CD4-positive, alpha-beta T cell treated with Interleukin-12 subunit alpha and Interleukin-12 subunit beta, for 1 hour (primary cell): Measurements from ENCODE around the gene C14orf119.

Experiments
- DNase-seq: peaks from one replicate; pipeline ENCODE4 v3.0.0-alpha.2; 2020

Gene C14orf119

DNA sequence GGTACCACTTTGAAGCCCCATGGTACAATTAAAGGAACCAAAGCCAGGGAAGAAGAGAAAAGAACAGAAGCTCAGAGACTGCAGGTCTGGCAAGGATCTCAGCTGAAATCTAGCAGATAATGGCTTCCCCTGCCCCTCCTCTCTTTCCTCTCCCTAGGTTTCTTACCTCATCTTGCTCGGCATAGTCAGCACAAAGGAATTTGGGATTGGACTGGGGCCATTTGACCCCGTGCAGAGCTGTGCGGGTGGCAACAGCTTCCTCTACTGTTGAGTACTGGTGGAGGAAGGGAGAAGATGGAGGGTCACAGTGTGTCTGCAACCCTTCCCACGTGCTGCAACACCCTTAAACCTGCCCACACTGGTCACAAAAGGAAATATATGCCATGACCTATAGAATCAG lies 33.3 kb upstream of the C14orf119 start:
- DNase-seq = no peak

DNA sequence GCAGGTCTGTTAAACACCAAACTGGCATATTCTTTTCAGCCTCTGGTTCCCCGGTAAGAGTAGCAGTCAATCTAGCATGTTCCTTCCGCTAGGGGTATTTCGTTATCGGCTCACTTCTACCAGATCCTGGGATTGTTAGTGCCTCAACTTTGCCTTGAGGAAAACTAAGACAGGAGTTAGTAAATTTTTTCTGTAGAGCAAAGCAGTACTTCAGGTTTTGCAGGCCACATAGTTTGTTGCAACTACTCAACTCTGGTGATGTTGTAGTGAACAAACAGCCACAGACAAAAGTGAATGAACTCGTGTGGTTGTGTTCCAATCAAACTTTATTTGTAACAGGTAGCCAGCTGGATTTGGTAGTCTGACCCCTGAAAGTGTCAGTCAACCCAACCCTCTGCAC lies 31.7 kb upstream of the C14orf119 start:
- no peak for DNase-seq

DNA sequence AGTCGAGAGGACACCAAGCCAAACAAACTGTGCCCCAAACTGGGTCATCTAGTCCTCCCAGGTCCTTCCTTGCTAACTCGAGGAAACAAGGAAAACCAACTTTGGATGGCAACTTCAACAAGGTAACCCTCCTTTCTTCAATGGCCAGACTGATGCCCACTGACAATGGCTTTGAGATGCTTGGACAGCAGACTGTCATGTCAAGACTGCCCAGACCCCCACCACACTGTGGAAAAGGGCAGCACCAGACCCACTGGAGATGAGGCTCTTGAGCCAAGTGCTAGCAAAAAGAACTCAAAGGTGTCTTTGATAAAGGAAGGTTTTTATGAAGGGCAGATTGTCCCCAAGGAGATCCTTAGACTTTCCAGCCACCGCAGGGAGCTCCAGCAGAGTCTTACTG lies 28.9 kb upstream of the C14orf119 start:
- no peak for DNase-seq

DNA sequence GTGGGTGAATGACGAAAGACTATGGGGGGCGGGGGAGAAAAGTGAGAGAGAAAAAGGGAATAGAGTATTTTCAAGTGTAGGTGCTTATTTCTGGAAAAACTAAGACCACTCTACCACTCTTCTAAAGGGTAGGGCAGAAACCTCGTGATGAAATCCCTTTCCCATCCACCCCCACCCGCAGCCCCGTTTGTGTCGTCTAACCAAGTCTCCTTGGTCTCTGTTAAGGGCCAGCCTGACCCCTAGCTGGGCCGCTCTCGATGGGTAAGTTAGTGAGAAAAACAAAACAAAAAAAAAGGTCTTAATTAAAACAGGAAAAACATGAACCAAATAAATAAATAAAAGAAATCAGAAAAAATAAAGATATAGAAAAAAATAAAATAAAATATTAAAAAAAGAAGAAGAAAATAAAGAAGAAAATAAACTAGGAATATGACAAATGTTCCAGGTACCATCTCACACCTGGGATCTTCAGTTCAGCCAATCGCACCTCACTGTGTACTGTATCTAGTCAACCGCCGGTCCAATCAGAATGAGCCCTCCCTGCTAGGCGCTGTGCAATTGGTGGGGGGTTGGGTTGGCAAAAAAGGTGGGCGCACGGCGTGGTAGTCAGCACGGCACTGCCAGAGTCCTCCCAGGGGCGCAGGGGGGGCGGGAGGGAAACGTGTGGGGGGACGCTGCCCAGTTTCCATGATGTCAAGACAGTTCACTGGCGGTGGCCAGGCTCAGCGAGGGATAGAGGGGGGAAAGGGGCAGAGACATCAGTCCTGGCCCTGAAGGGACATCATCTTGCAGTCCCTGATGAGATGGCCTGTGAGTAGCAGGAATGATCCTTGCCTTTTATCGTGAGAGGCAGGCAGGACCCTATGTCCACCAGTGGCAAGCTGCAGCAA lies 28.2 kb upstream of the C14orf119 start:
- no peak for DNase-seq

DNA sequence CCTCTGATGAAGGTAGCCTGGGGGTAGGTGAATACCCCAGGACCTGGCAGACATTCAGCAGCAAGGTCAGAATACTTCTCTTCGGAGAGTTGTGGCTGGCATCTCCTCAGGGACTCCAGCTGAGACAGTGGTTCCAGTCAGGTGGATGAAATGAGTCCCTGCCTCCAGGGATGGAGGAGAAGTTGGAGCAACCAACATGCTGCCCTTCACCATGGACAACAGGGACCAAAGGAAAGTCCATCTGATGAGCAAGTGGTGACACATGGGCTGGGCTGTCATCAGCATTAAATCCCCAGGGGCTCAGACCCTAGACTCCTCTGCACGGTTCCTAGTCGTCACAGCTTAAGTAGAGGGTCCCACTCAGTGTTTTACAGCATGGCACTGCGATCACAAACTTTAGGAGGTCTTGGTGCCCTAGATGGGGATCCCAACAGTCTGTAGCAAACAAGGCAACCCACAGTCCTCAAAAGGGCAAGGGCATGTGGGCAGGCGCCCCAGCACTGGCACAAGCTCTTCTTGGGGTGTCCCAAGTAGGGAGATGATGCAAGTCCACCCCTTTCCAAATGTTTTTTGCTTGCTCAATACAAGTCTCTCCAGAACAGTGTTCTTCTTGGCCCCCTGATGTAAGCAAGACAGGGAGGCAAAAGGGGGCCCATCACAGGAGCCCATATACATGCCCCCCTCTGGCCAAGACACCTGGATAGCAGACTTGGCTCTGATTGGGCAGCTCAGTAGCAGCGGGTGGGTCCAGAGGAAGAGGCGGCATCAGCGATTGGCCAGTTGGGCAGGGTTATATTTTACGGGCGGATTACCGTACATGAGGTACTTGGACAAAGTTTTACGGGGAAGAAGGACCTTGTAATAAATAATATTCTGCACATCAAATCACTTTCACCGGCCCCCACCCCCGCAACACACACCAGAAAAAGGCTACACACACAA lies 27.2 kb upstream of the C14orf119 start:
- DNase-seq = no peak

DNA sequence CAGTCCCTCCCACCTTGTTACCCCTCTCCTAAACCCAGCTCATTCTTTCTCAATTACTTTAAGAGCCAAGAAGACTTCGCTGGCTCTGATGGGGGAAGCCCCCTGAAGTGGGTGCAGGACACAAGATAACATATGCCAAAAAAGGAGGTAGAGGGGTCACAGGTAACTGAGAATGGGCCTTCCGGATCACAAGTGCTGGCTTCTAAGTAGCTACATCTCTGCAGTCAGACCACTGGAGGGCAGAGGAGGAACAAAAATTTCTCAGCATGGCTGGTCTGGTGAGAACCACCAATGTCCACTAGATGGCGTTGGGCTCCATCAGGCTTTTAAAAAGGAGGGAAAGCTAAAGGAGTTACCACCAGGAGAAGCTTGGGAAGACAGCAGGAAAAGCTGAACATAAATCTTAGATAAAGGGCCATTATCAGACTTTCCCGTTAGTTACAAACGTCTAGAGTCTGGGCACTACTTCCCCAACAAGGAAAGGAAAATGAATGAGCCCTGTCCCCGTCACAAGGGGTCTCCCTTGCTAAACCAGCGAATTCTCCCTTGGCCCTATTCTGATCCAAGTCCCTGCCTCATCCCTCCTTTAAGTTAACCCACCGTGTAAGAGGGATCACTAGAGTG lies 26.4 kb upstream of the C14orf119 start:
- peak; percentile 84 for DNase-seq

DNA sequence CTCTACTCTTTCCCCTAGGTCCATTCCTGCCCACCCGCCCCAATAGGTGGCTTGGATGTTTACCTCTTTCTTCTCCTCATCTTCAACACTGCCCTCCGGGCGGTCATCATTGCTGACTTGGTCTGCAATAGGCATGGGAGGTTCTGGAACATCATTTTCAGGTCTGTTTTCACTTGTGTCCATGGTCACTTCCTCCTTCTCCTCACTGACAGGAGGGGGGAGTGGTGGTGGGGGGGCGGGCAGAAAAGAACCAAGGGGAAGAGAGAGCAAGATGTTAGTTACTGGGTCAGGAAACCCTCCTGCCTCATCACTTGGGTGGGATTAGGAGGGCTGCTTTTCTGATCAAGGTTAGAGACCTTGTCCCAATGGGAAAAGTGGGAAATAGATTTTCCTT lies 25.9 kb upstream of the C14orf119 start:
- DNase-seq = no peak

DNA sequence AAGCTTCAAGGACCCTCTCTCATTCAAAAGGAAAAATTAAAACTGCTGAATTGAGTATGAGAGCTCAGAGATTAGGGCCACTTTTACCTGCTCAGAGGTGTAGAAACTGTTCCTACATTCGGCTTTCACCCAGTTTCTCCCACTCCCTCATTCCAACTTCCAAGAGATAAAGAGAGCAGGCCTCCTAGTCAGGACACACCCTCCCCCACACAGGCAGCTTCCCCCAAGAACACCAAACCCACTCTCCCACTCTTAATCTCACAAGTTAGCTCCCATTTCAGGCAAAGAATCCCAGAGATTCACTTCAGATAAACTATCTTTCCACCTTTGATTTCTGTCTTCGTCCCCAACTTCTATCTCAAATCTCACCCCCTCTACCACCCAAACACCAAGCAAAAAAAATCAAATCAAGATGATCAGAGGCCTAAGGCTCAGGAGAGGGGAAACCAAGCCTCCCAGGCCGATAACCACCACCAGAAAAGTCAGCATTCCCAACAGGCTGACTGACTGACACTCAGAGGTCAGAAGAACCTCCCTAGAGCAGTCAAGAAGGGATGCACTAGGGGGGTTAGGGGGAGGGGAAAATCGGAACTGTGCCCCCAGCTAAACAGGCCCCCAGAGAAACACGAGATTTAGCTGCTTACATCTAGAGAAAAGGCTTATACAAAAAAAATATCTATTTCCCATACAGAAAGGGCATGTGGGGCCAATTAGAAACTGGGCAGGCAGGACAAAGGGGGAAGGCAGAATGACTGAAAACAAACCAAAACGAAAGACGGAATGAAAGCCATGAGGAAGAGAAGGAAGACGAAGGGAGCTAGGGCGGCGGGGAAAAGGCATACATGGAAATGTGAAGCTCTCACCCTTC lies 24.8 kb upstream of the C14orf119 start:
- no peak for DNase-seq

DNA sequence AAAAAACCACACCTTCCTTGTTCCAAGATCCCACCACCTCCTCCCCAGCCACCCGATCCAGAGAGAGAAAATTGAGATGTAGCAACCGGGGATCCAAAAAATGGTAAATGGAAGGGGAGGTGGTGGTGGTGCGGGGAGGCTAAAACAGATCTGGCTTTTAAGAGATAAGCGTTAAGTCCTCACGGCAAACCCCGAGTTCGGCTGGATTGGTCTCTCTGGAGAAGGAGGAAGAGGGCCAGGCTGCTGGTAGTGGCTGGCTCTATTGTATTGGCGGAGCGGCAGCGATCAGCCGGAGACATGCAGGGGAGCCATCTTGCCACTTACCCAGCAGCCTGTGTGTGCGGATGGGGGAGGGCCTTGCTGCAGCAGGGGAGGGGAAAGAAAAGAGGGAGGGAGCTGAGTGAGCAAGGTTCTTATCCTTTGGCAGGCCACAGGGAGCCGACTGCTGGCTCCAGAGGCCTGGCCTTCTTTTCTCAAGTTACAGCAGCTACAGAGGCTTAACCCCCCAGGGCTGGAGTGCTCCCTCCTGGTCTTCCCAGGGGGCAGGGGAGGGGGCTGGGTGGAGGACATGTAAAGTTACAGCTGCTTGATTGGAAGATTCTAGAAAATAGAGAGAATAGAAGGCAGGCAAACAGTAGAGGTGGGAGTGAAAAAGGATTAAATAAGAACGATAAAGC lies 23.9 kb upstream of the C14orf119 start:
- DNase-seq = peak; percentile 81

DNA sequence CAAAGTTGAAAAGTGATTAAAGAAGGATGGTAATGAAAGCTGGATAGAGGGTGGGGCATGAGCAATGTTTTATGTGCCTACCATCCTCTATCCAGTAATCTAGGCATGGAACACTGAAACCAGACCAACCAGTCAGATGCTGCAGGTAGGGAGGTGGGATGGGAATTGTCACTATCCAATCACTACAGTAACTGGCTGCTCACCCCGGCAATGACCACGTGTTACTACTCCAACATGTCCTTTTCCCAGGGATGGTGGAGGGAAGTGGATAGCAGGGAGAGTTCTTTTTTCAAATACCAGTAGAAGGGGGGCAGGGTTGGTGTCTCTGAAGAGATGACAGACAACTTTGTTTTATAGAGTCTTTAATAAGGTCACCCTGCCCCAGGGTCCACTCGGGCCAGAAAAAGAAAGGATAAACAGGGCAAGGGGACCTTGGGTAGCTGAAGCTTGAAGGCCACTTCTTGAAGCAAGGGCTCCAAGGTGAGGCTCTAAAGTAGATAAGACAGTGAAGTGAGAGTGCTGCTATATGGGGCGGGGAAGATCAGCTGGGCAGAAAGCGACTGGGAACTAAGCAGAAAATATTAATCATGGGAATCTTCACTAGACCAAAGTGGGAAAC lies 23.3 kb upstream of the C14orf119 start:
- no peak for DNase-seq

DNA sequence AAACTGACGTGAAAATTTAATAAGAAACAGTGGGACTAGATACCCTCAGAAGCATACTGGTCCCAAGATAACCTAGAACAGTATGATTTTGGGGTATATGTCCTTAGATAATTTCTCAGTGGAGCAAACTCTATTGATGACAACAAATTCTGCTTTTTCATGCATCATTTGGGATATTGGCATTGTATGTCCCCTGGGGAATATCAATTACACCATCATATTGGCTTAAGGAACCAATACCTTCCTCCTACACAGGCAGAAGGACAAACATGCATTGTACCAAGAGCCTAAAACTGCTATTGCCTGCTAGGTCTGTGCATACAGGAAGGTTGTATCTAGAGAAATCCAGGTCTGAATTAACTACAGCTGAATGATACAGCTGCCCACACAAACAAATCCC lies 20.4 kb upstream of the C14orf119 start:
- DNase-seq = no peak

DNA sequence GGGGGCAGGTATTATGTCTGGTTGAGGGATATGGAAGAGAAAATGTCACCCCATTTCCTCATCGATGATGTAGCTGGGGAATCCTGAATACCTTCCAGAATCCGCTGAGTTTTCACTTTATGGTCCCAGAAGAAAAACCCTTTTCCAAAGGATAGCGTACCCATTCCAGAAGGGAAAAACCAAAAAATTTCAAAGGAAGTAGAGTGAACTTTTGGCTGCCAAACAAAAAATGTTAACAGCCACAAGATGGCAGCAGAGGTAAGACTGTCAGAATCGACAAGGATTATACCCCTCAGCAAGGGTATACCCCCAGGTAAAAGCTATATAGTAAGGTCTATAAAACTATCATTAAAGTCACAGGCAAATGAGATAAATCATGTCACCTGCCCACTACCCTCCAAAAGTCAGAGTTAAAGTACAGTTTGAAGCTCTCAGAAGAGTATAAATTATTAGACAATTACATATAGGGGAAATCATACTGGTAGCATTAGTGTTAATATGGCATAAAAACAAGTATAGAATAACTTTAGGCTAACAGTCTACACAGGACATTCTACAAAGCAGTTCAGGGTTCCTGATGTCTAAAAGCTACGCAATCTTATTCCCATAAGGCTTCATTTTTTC lies 18.4 kb upstream of the C14orf119 start:
- DNase-seq = peak; percentile 55

DNA sequence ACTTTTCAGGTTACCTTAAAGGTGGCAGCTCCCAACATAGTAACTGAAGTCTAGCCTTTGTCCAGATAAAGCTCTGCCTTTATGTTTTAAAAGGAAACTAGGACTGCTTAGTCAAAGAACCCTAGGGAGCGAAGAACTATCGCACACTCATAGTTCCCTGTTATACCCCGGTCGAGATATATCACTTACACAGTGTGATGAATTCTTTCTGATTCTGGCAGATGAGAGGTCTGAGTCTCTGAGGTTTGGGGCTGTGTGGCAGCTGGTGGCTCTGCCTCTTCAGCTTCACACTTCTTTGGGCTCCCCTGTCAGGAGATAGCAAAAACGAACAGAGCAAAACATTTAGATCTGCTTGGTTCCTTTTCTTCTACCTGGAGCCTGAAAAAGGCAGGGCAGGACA lies 17.3 kb upstream of the C14orf119 start:
- DNase-seq = no peak

DNA sequence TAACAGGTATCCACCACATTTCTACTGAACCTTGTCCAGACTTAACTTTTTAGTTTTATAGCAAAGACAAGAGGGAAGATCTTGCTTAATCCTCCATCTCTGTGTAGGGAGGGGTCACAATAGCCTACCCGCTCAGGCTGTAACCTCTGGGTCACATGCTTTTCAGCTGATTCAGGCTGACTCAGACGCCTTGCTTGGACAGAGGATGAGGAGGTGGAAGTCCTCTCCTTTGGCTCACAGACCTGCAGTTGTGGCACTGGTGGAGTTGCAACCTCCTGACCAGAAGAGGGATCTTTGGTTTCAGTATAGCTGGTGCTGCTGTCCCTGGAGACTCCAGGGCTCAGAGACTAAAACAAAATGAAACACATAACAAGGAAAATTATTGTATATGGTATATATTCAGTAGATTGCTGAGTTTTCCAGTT lies 16.6 kb upstream of the C14orf119 start:
- no peak for DNase-seq

DNA sequence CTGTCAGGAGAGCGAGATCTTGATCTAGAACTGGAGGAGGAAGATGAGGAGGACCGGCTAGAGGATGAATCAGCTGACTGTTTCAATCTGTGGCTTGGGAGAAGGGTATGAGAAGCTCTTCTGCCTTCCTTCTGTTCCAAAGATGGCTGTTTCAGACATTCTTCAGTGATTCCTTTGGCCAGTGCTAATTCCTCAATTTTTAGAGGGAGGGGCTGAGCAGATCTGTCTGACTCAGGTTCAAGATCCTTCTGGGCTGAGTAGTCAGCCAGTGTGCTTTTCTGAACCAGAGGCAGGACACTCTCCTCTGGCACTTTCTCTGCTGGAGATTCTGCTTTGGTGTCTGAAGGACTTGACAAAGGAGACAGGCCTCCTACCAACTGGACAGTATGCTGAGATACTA lies 15.6 kb upstream of the C14orf119 start:
- DNase-seq = no peak

DNA sequence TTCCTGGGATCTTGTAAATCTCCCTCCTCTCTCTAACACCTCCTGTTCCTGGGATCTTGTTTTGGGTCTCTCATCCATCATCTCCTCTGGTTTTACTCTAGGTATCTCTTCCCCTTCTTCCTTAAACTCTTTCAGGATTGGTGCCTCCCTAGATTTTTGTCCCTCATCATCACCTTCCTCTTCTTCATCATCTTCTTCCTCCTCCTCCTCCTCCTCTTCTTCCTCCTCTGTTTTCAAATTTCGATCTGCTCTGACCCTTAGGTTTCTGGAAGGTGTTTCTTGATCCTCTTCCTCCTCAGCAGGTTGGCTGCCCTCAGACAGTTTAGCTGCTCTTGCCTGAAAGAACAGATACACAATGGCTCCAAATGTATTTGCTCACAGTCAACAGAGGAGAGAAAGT lies 14.8 kb upstream of the C14orf119 start:
- DNase-seq = no peak

DNA sequence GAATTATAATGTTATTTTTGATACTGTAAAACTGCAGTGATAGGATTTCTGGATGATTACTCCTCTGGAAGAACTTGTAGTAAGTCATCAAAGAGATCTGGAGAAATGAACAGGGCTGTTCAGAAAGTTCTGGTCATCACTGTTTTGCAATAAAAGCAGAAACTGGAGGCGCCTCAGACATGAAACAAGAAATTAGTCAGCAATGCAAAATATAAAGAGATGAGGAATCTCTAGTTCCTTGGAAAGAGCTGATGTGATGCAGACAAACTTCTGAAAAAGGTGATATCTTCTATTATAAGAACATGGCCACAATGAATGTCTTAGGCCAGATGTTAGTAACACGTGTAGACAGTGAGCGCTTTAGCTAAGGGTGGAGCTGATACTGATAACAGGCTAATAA lies 9.8 kb upstream of the C14orf119 start:
- DNase-seq = no peak

DNA sequence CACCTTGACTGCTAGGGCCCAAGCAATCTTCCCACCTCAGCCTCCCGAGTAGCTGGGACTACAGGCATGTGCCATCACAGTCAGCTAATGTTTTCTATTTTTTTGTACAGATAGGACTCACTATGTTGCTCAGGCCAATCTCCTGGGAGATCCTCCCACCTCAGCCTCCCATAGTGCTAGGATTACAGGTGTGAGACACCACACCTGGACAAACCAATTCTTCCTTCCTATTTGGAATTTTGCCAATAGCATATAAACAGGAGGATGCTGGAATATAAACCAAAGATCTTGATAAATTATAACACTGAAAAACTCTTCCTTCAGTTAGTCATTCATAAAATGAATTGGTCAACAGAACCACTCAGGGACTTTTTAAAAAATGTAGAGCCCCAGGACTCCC lies 8.7 kb upstream of the C14orf119 start:
- no peak for DNase-seq

DNA sequence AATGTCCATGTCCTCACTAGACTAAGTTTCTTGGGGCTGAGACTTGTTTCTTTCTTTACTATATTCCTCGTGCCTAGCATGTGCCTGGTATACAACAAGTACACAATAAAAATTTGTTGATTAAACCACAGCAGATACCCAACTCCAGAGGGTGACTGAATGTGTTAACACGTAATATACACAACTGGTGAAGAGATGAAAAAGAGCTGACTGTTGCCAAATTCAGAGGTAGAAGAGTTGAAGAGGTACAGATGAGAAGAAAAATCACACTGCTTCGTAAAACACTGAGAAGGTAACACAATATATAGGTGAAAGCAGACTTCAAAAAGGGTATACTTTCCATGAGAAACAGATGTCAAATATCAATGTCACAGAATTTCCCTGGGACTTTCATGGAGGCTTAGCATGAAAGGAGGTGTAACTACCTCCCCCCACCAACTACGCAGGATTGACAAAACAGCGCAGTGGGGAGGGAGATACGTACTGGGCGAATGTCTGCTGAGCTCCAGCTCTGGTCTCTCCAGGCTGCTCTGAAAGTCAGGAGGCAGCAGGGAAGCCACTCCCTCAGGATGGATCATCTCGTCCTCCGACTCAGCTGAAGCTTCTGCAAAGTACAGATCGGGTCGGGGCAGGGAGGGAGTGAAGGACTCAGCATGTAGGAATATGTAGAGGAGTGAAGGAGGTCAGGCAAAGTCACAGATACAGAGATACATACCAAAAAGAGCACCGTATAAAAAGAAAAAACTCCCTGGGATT lies 5.6 kb upstream of the C14orf119 start:
- DNase-seq = no peak

DNA sequence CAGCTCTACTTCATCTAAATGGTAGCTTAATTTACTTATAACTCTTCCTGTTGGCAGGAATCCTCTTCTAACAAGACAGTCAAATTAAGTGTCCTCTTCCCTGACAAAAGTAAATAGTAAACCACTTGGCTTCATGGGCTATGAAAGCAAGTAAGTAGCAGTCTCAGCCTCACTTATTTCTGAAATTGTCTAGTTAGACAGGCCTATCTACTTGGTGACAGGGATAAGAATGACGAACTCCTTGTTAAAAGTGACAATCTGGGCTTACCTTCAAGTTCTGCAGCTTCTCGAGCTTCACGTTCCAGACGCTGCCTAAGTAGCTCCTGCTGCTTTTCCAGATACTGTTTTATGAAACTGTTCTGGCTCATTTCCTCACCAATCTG lies 5.1 kb upstream of the C14orf119 start:
- DNase-seq = no peak
